IMR-90 (cell line): ENCODE results near the gene MEIKIN. TPM values are rescaled to one million over a fixed set of nuclear protein-coding genes. Genes with fewer than 3 reads are reported as not detected.

Source experiments
- ATAC-seq: fragments of 200-7000 bp; cut with Tn5 transposase; 2 replicates; pipeline ENCODE4 v1.9.1; 2020; ENCODE audit warnings: low read depth, mild to moderate bottlenecking, moderate library complexity
- BruUV-seq: library from RNA; stranded (reverse); fragments of 400-500 nt; replicated peaks from 2 replicates; lab custom pipeline; 2021; lab: Mats Ljungman, UMichigan
- CTCF ChIA-PET: fragments of 300-600 bp; formaldehyde crosslinking; extraction: SDS; loops from one replicate; lab custom pipeline; 2021; ENCODE audit warnings: antibody characterized with exemption; lab: Yijun Ruan, JAX
- POLR2A ChIA-PET: fragments of 300-600 bp; sonication (Branson Sonifier 250); formaldehyde crosslinking; loops from one replicate; lab custom pipeline; 2022; ENCODE audit warnings: antibody characterized with exemption; ENCODE audit not compliant: unreplicated experiment; lab: Charles Lee
- DNase-seq: peaks from one replicate; pipeline ENCODE4 v3.0.0; 2013
- H2AFZ ChIP-seq: replicated peaks from 2 replicates; pipeline ENCODE3; 2013; ENCODE audit warnings: low read length, mild to moderate bottlenecking; ENCODE audit not compliant: poor library complexity
- H2AK5ac ChIP-seq: 2 replicates; pipeline ENCODE4 v1.6.1; 2013; ENCODE audit warnings: low read depth, low read length, inconsistent platforms
- H2AK9ac ChIP-seq: replicated peaks from 2 replicates; pipeline ENCODE3; 2013; ENCODE audit warnings: mild to moderate bottlenecking, low read depth, low read length, moderate library complexity; ENCODE audit not compliant: poor library complexity
- H2BK120ac ChIP-seq: 2 replicates; pipeline ENCODE4 v1.6.1; 2013; ENCODE audit warnings: low read depth, low read length, inconsistent platforms
- H2BK15ac ChIP-seq: 3 replicates; pipeline ENCODE4 v1.6.1; 2013; ENCODE audit warnings: low read depth, low read length, inconsistent platforms
- H2BK20ac ChIP-seq: 2 replicates; pipeline ENCODE4 v1.6.1; 2013; ENCODE audit warnings: low read depth, mild to moderate bottlenecking, inconsistent platforms, low read length, moderate library complexity
- H2BK5ac ChIP-seq: 2 replicates; pipeline ENCODE4 v1.6.1; 2013; ENCODE audit warnings: mild to moderate bottlenecking, low read depth, low read length, inconsistent platforms; ENCODE audit not compliant: poor library complexity, severe bottlenecking
- H3K14ac ChIP-seq: replicated peaks from 2 replicates; pipeline ENCODE4 v1.6.1; 2013; ENCODE audit warnings: low read depth, low read length, inconsistent platforms
- H3K18ac ChIP-seq: 2 replicates; pipeline ENCODE4 v1.6.1; 2013; ENCODE audit warnings: low read depth, low read length, control low read depth
- H3K23ac ChIP-seq: 2 replicates; pipeline ENCODE4 v1.6.1; 2013; ENCODE audit warnings: low read depth, low read length, inconsistent platforms
- H3K27ac ChIP-seq: 2 replicates; pipeline ENCODE4 v1.5.1; 2013; ENCODE audit warnings: mild to moderate bottlenecking, control low read depth, low read length; ENCODE audit not compliant: insufficient read depth
- H3K27me3 ChIP-seq: 2 replicates; pipeline ENCODE4 v1.6.1; 2013; ENCODE audit warnings: low read length; ENCODE audit not compliant: control insufficient read depth, insufficient read depth
- H3K36me3 ChIP-seq: 2 replicates; pipeline ENCODE4 v1.6.1; 2013; ENCODE audit warnings: low read length, mixed read lengths; ENCODE audit not compliant: control insufficient read depth, insufficient read depth
- H3K4ac ChIP-seq: 2 replicates; pipeline ENCODE4 v1.6.1; 2013; ENCODE audit warnings: low read depth, low read length, inconsistent platforms
- H3K4me1 ChIP-seq: 2 replicates; pipeline ENCODE4 v1.6.1; 2013; ENCODE audit warnings: low read length, mixed read lengths; ENCODE audit not compliant: control insufficient read depth, insufficient read depth
- H3K4me2 ChIP-seq: 2 replicates; pipeline ENCODE4 v1.6.1; 2013; ENCODE audit warnings: low read depth, mild to moderate bottlenecking, control low read depth, low read length, moderate library complexity
- H3K4me3 ChIP-seq: 2 replicates; pipeline ENCODE4 v1.5.1; 2013; ENCODE audit warnings: low read depth, mild to moderate bottlenecking, control low read depth, low read length, moderate library complexity; ENCODE audit not compliant: insufficient read depth
- H3K56ac ChIP-seq: 2 replicates; pipeline ENCODE4 v1.6.1; 2013; ENCODE audit warnings: low read length, inconsistent platforms; ENCODE audit not compliant: insufficient read depth; ENCODE audit errors: extremely low read depth
- H3K79me1 ChIP-seq, 2 experiments: 2 replicates each; pipeline ENCODE4 v1.6.1; 2013; ENCODE audit warnings: low read length in 2 of 2, inconsistent platforms in 1 of 2, low read depth in 1 of 2
- H3K9ac ChIP-seq: 2 replicates; pipeline ENCODE4 v1.6.1; 2013; ENCODE audit warnings: low read depth, low read length, control low read depth
- H3K9me1 ChIP-seq: 2 replicates; pipeline ENCODE4 v1.6.1; 2013; ENCODE audit warnings: low read length, inconsistent platforms; ENCODE audit not compliant: insufficient read depth
- H3K9me3 ChIP-seq: 2 replicates; pipeline ENCODE4 v1.6.1; 2013; ENCODE audit warnings: low read length; ENCODE audit not compliant: control insufficient read depth, insufficient read depth
- H4K20me1 ChIP-seq: 2 replicates; pipeline ENCODE4 v1.6.1; 2013; ENCODE audit warnings: low read length, inconsistent platforms; ENCODE audit not compliant: insufficient read depth
- H4K5ac ChIP-seq: 2 replicates; pipeline ENCODE4 v1.6.1; 2013; ENCODE audit warnings: mild to moderate bottlenecking, low read depth, low read length, control low read depth
- H4K8ac ChIP-seq, 2 experiments: 2 replicates each; pipeline ENCODE4 v1.6.1; 2013; ENCODE audit warnings: low read depth in 2 of 2, low read length in 2 of 2, control low read depth in 1 of 2, inconsistent platforms in 1 of 2
- H4K91ac ChIP-seq: 2 replicates; pipeline ENCODE4 v1.6.1; 2013; ENCODE audit warnings: low read depth, low read length, inconsistent platforms; ENCODE audit not compliant: insufficient read depth
- BHLHE40 ChIP-seq: fragments of 150-350 bp; IDR thresholded peaks from 2 replicates; pipeline ENCODE4 v1.6.1; 2016; ENCODE audit warnings: mild to moderate bottlenecking, low read depth, low read length
- CEBPB ChIP-seq: IDR thresholded peaks from 2 replicates; pipeline ENCODE4 v1.6.1; 2012; ENCODE audit warnings: low read depth, low read length, improper control_type of control experiment
- CHD1 ChIP-seq: IDR thresholded peaks from 2 replicates; pipeline ENCODE4 v1.6.1; 2012; ENCODE audit warnings: low read depth, low read length, improper control_type of control experiment
- ELK1 ChIP-seq: fragments of 150-350 bp; IDR thresholded peaks from 2 replicates; pipeline ENCODE4 v1.6.1; 2016; ENCODE audit warnings: low read depth, mild to moderate bottlenecking, low read length, moderate library complexity, borderline replicate concordance
- FOS ChIP-seq: fragments of 150-350 bp; IDR thresholded peaks from 2 replicates; pipeline ENCODE4 v1.6.1; 2016; ENCODE audit warnings: low read depth, low read length
- MAFK ChIP-seq: IDR thresholded peaks from 2 replicates; pipeline ENCODE4 v1.6.1; 2012; ENCODE audit warnings: low read depth, low read length, improper control_type of control experiment
- MAZ ChIP-seq: IDR thresholded peaks from 2 replicates; pipeline ENCODE4 v1.6.1; 2012; ENCODE audit warnings: low read depth, mild to moderate bottlenecking, low read length, improper control_type of control experiment, moderate library complexity, borderline replicate concordance
- MXI1 ChIP-seq: IDR thresholded peaks from 2 replicates; pipeline ENCODE4 v1.6.1; 2012; ENCODE audit warnings: low read depth, mild to moderate bottlenecking, low read length, moderate library complexity, borderline replicate concordance
- NFE2L2 ChIP-seq: fragments of 150-350 bp; IDR thresholded peaks from 2 replicates; pipeline ENCODE4 v1.6.1; 2016; ENCODE audit warnings: low read depth, mild to moderate bottlenecking, low read length
- POLR2A ChIP-seq: IDR thresholded peaks from 2 replicates; pipeline ENCODE4 v1.6.1; 2012; ENCODE audit warnings: mild to moderate bottlenecking, low read depth, low read length
- RAD21 ChIP-seq: IDR thresholded peaks from 2 replicates; pipeline ENCODE4 v1.6.1; 2012; ENCODE audit warnings: low read length, improper control_type of control experiment
- RCOR1 ChIP-seq: IDR thresholded peaks from 2 replicates; pipeline ENCODE4 v1.6.1; 2012; ENCODE audit warnings: mild to moderate bottlenecking, low read length, improper control_type of control experiment; ENCODE audit not compliant: insufficient replicate concordance
- RFX5 ChIP-seq: IDR thresholded peaks from 2 replicates; pipeline ENCODE4 v1.8.0; 2012; ENCODE audit warnings: low read depth, mild to moderate bottlenecking, low read length, moderate library complexity
- SMC3 ChIP-seq: fragments of 150-350 bp; IDR thresholded peaks from 2 replicates; pipeline ENCODE4 v1.6.1; 2016; ENCODE audit warnings: low read depth, mild to moderate bottlenecking, antibody characterized with exemption, low read length, moderate library complexity
- USF2 ChIP-seq: fragments of 150-350 bp; IDR thresholded peaks from 2 replicates; pipeline ENCODE4 v1.6.1; 2017; ENCODE audit warnings: mild to moderate bottlenecking, antibody characterized with exemption, low read length, low read depth
- WGBS, 2 experiments: methylation state at CpG; one replicate each; pipeline versions ENCODE4 v1.1.5 to v1.1.7; 2013; ENCODE audit warnings: missing lambda C conversion rate in 2 of 2; ENCODE audit not compliant: insufficient read length in 1 of 2; ENCODE audit errors: extremely low coverage in 2 of 2; 5-methylcytosine and 5-hydroxymethylcytosine counted together
- dilution Hi-C: fragments of 300-500 bp; cut with HindIII; formaldehyde crosslinking; loops from one replicate; pipeline ENCODE4 v1.14.3; 2018; ENCODE audit warnings: low sequenced_read_pairs; ENCODE audit not compliant: unreplicated experiment
- in situ Hi-C: fragments of 300-500 bp; cut with MboI; formaldehyde crosslinking; loops from 3 replicates; pipeline ENCODE4 v1.14.3; 2019; ENCODE audit warnings: low sequenced_read_pairs, inconsistent platforms, mixed read lengths
- intact Hi-C: fragments of 100-400 bp; cut with micrococcal nuclease; formaldehyde crosslinking; loops from 2 replicates; pipeline ENCODE4 v1.10.0; 2022
- polyA plus RNA-seq, 3 experiments: library from polyadenylated mRNA; depleted of rRNA; stranded (reverse); fragments of >200 nt; gene quantifications; 2 replicates each; pipeline ENCODE4 v1.2.3, GENCODE V29; 2012; ENCODE audit warnings: low replicate concordance in 1 of 3
- total RNA-seq: library from RNA; depleted of rRNA; stranded (reverse); fragments of >200 nt; gene quantifications from 2 replicates; pipeline ENCODE4 v1.2.3, GENCODE V29; 2012
- TF ChIP-seq, protein P1 (sequence below): conservative IDR thresholded peaks from 2 replicates; pipeline ENCODE4 v1.5.1; 2012; ENCODE audit warnings: mild to moderate bottlenecking, low read depth, low read length, improper control_type of control experiment

MEIKIN gene
- total and polyA plus RNA-seq, 2 of the 4 experiments (the other 2 are of a cell fraction): not detected

GRCh38 chr5:131974016-131974415 is 28.6 kb upstream of the MEIKIN start:
- no peak overlapping the region for H3K23ac ChIP-seq
- H3K14ac ChIP-seq: no peak overlapping the region
- no peak overlapping the region for H4K5ac ChIP-seq
- H2BK120ac ChIP-seq: no peak overlapping the region
- H3K9me3 ChIP-seq: no peaks in the 10 kb centered on the region
- no peak overlapping the region for H2AK5ac ChIP-seq
- H2AFZ ChIP-seq: no peak overlapping the region
- H2BK15ac ChIP-seq: no peak overlapping the region
- no peak for ATAC-seq
- WGBS, 2 experiments: no CpG with 5 or more reads among the region's 1 CpG
- H3K27ac ChIP-seq: no peak overlapping the region
- H4K20me1 ChIP-seq: no peaks in the 10 kb centered on the region
- no peaks in the 10 kb centered on the region for H3K79me1 ChIP-seq
- H3K18ac ChIP-seq: no peak overlapping the region
- in situ Hi-C loops: no loop called here
- DNase-seq: no peak
- no peak overlapping the region for H3K4me3 ChIP-seq
- dilution Hi-C loops: no loop called here
- H2BK5ac ChIP-seq: no peak overlapping the region
- no peak overlapping the region for H4K8ac ChIP-seq
- H3K36me3 ChIP-seq: no peaks in the 10 kb centered on the region
- no peak overlapping the region for H3K4me2 ChIP-seq
- no peaks in the 10 kb centered on the region for H3K4me1 ChIP-seq
- ChIA-PET CTCF (no interaction called here), POLR2A (no interaction called here)
- H2BK20ac ChIP-seq: no peak overlapping the region
- H3K27me3 ChIP-seq: peaks cover 3% of the 10 kb centered on the region
- no peak overlapping the region for H4K91ac ChIP-seq
- H3K9ac ChIP-seq: no peak overlapping the region
- H3K56ac ChIP-seq: no peak overlapping the region
- H3K9me1 ChIP-seq: no peaks in the 10 kb centered on the region
- no peak overlapping the region for H2AK9ac ChIP-seq
- no TSS peak for BruUV-seq
- H3K4ac ChIP-seq: no peak overlapping the region
- TF ChIP-seq CEBPB (no peak), POLR2A (no peak), CHD1 (no peak), RAD21 (no peak), NFE2L2 (no peak), SMC3 (no peak), USF2 (no peak), RFX5 (no peak), ELK1 (no peak), MXI1 (no peak), MAFK (no peak), BHLHE40 (no peak), MAZ (no peak), FOS (no peak), RCOR1 (no peak)
- TF ChIP-seq, protein P1, sequence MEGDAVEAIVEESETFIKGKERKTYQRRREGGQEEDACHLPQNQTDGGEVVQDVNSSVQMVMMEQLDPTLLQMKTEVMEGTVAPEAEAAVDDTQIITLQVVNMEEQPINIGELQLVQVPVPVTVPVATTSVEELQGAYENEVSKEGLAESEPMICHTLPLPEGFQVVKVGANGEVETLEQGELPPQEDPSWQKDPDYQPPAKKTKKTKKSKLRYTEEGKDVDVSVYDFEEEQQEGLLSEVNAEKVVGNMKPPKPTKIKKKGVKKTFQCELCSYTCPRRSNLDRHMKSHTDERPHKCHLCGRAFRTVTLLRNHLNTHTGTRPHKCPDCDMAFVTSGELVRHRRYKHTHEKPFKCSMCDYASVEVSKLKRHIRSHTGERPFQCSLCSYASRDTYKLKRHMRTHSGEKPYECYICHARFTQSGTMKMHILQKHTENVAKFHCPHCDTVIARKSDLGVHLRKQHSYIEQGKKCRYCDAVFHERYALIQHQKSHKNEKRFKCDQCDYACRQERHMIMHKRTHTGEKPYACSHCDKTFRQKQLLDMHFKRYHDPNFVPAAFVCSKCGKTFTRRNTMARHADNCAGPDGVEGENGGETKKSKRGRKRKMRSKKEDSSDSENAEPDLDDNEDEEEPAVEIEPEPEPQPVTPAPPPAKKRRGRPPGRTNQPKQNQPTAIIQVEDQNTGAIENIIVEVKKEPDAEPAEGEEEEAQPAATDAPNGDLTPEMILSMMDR: no peak
- intact Hi-C loops: no loop called here
